Measurements from ENCODE around the gene PDP2. TPM values are rescaled to one million over a fixed set of nuclear protein-coding genes. Genes with fewer than 3 reads are reported as not detected.

Gene PDP2
- total RNA-seq (2021) (40.5 and 42.0 TPM in 2 replicates), Bru-seq, nascent RNA (percentile 81 among the genes with signal in this experiment), BruChase-seq, experiment 1, labeled RNA remaining after a 2-hour chase (percentile 97 among the genes with signal in this experiment), BruChase-seq, experiment 2, labeled RNA remaining after a 6-hour chase (percentile 93 among the genes with signal in this experiment)
- long read RNA-seq, full-length matches to known transcripts = 6 of 13 reads
- long read RNA-seq, partial matches to known transcripts = 1 of 13 reads
- long read RNA-seq, other reads (novel, unspliced or antisense) = 6 of 13 reads

GRCh38 chr16:66880288-66881013, at the start of gene PDP2:
Gene PDP2 (plus strand): TSS chr16:66880515. CDS start chr16:66884285, 3,770 bp downstream.
- H3K27me3 ChIP-seq (replicated peaks; ENCODE audit: insufficient read depth, low read depth, low read length, poor library complexity) = no peaks in the 10 kb centered on the region
- TF ChIP-seq EZH2 (IDR thresholded peaks at IDR 0.05; ENCODE audit: borderline replicate concordance, low read depth, low read length, poor library complexity, severe bottlenecking) = no peak
- no peak for TF ChIP-seq CTCF (conservative IDR thresholded peaks at IDR 0.05; ENCODE audit: low read depth, low read length)
- ChIA-PET CTCF (interaction anchor here (0.8 to 1.4 kb wide), 2 partner anchors 13 to 48 kb away, joined by 5 read pairs; no protein-coding TSS in a partner anchor), POLR2A (ENCODE audit: low non-redundant PET) (interaction anchor here (0.5 kb wide), 1 partner anchor 100 kb away, joined by 8 read pairs; no protein-coding TSS in a partner anchor)
- no peaks in the 10 kb centered on the region for H3K9me3 ChIP-seq (ENCODE audit: low read depth, low read length, poor library complexity, severe bottlenecking)
- peak within 1 kb of the TSS; percentile 96 for H3K4me3 ChIP-seq (ENCODE audit: low read depth, low read length, poor library complexity, severe bottlenecking)
- peak; percentile 97 for DNase-seq (ENCODE audit: low spot score)
- BruUV-seq (replicated peaks) = no TSS peak
- intact Hi-C loops (cut with micrococcal nuclease; ENCODE audit: unreplicated experiment) = no loop called here
- peak within 1 kb of the TSS; percentile 89 for H3K27ac ChIP-seq (ENCODE audit: low read depth, low read length, poor library complexity, severe bottlenecking)
- peaks cover 3% of the 10 kb centered on the region for H3K4me1 ChIP-seq (ENCODE audit: insufficient read depth, low read length, poor library complexity, severe bottlenecking)
- H3K36me3 ChIP-seq (ENCODE audit: insufficient read depth, low read length, poor library complexity, severe bottlenecking) = peaks cover 20% of the 10 kb centered on the region

GRCh38 chr16:66832190-66832589, 48.1 kb upstream of the PDP2 start:
- intact Hi-C loops (cut with micrococcal nuclease; ENCODE audit: unreplicated experiment) = loop anchor here (5.0 kb wide), 1 partner anchor 35 kb away; no protein-coding TSS in a partner anchor
- ChIA-PET CTCF (no interaction called here), POLR2A (ENCODE audit: low non-redundant PET) (interaction anchor here (0.7 kb wide), 1 partner anchor 36 kb away, joined by 4 read pairs; no protein-coding TSS in a partner anchor)
- Histone ChIP-seq H3K27ac (ENCODE audit: low read depth, low read length, poor library complexity, severe bottlenecking) (no peak overlapping the region), H3K4me1 (ENCODE audit: insufficient read depth, low read length, poor library complexity, severe bottlenecking) (peaks cover 8% of the 10 kb centered on the region), H3K27me3 (replicated peaks; ENCODE audit: insufficient read depth, low read depth, low read length, poor library complexity) (no peaks in the 10 kb centered on the region), H3K4me3 (ENCODE audit: low read depth, low read length, poor library complexity, severe bottlenecking) (no peak overlapping the region), H3K9me3 (ENCODE audit: low read depth, low read length, poor library complexity, severe bottlenecking) (no peaks in the 10 kb centered on the region), H3K36me3 (ENCODE audit: insufficient read depth, low read length, poor library complexity, severe bottlenecking) (peaks cover 15% of the 10 kb centered on the region)
- TF ChIP-seq CTCF (conservative IDR thresholded peaks at IDR 0.05; ENCODE audit: low read depth, low read length) (no peak), EZH2 (IDR thresholded peaks at IDR 0.05; ENCODE audit: borderline replicate concordance, low read depth, low read length, poor library complexity, severe bottlenecking) (no peak)
- BruUV-seq (replicated peaks) = no TSS peak
- DNase-seq (ENCODE audit: low spot score) = no peak

- intact Hi-C loops (cut with micrococcal nuclease; ENCODE audit: unreplicated experiment) = loop anchor here (5.0 kb wide), 1 partner anchor 35 kb away; no protein-coding TSS in a partner anchor
- no peaks in the 10 kb centered on the region for H3K27me3 ChIP-seq (replicated peaks; ENCODE audit: insufficient read depth, low read depth, low read length, poor library complexity)
- H3K36me3 ChIP-seq (ENCODE audit: insufficient read depth, low read length, poor library complexity, severe bottlenecking) = peaks cover 10% of the 10 kb centered on the region
- CTCF ChIA-PET = no interaction called here
- POLR2A ChIA-PET (ENCODE audit: low non-redundant PET) = no interaction called here
- no TSS peak for BruUV-seq (replicated peaks)
- TF ChIP-seq CTCF (conservative IDR thresholded peaks at IDR 0.05; ENCODE audit: low read depth, low read length) = no peak
- no peak for TF ChIP-seq EZH2 (IDR thresholded peaks at IDR 0.05; ENCODE audit: borderline replicate concordance, low read depth, low read length, poor library complexity, severe bottlenecking)
- peaks cover 8% of the 10 kb centered on the region for H3K4me1 ChIP-seq (ENCODE audit: insufficient read depth, low read length, poor library complexity, severe bottlenecking)
- no peak overlapping the region for H3K4me3 ChIP-seq (ENCODE audit: low read depth, low read length, poor library complexity, severe bottlenecking)
- no peaks in the 10 kb centered on the region for H3K9me3 ChIP-seq (ENCODE audit: low read depth, low read length, poor library complexity, severe bottlenecking)
- no peak overlapping the region for H3K27ac ChIP-seq (ENCODE audit: low read depth, low read length, poor library complexity, severe bottlenecking)
- no peak for DNase-seq (ENCODE audit: low spot score)
Observed at GRCh38 chr16:66832661-66833305, 47.5 kb upstream of the PDP2 start.
